ENCODE data around the gene CCDC93.
A peak's percentile ranks its signal among the peaks of the same experiment; 100 is the strongest.

CCDC93 gene

GRCh38 chr2:118051826-118052358 lies 38.0 kb upstream of the CCDC93 start:
- Histone ChIP-seq H4K91ac (ENCODE audit: low read length) (no peak overlapping the region), H3K9ac (ENCODE audit: low read length) (no peak overlapping the region), H3K27ac (ENCODE audit: low read length, poor library complexity, severe bottlenecking) (no peak overlapping the region), H2BK12ac (ENCODE audit: low read length in 2 of 2) (no peak overlapping the region), H2BK15ac (ENCODE audit: low read depth, poor library complexity, severe bottlenecking) (no peak overlapping the region), H3K4ac (ENCODE audit: low read depth in 1 of 2, low read length in 2 of 2) (no peak overlapping the region), H2AK5ac (ENCODE audit: low read length, severe bottlenecking) (no peak overlapping the region), H4K8ac (ENCODE audit: low read length) (no peak overlapping the region), H3K27me3 (ENCODE audit: control insufficient read depth in 1 of 2, insufficient read depth in 1 of 2, low read length in 2 of 2) (peaks cover 3 to 29% of the 10 kb centered on the region in 2 experiments), H3K18ac (ENCODE audit: low read depth in 1 of 2, low read length in 2 of 2) (no peak overlapping the region), H3K4me2 (ENCODE audit: low read length, poor library complexity, severe bottlenecking) (no peak overlapping the region), H2BK5ac (ENCODE audit: low read depth, low read length, poor library complexity, severe bottlenecking) (no peak overlapping the region), H3K4me3 (ENCODE audit: insufficient read depth in 1 of 2, low read depth in 1 of 2, low read length in 2 of 2) (no peak overlapping the region), H2AFZ (ENCODE audit: low read depth, low read length) (no peak overlapping the region), H3K4me1 (ENCODE audit: control insufficient read depth, insufficient read depth, low read depth, low read length) (no peaks in the 10 kb centered on the region), H3K14ac (ENCODE audit: low read length in 2 of 2) (no peak overlapping the region), H3K23ac (ENCODE audit: low read length in 2 of 2) (no peak overlapping the region), H3K9me3 (ENCODE audit: control insufficient read depth, low read length) (no peaks in the 10 kb centered on the region), H2BK120ac (ENCODE audit: low read depth, low read length) (no peak overlapping the region), H3K79me1 (replicated peaks; ENCODE audit: low read length, poor library complexity, severe bottlenecking) (no peaks in the 10 kb centered on the region), H3K36me3 (ENCODE audit: control insufficient read depth in 1 of 2, insufficient read depth in 2 of 2, low read depth in 1 of 2, low read length in 2 of 2) (no peaks in the 10 kb centered on the region)
- DNase-seq = no peak
- 76% methylated on average over 1 of the region's 3 CpGs for WGBS

- H3K18ac ChIP-seq (ENCODE audit: low read depth in 1 of 2, low read length in 2 of 2) = no peak overlapping the region
- no peaks in the 10 kb centered on the region for H3K36me3 ChIP-seq (ENCODE audit: control insufficient read depth in 1 of 2, insufficient read depth in 2 of 2, low read depth in 1 of 2, low read length in 2 of 2)
- no peak overlapping the region for H2AK5ac ChIP-seq (ENCODE audit: low read length, severe bottlenecking)
- H2BK12ac ChIP-seq (ENCODE audit: low read length in 2 of 2) = no peak overlapping the region
- no peak overlapping the region for H2BK15ac ChIP-seq (ENCODE audit: low read depth, poor library complexity, severe bottlenecking)
- WGBS = 100% methylated on average over 1 of the region's 2 CpGs
- no peak overlapping the region for H4K8ac ChIP-seq (ENCODE audit: low read length)
- no peaks in the 10 kb centered on the region for H3K79me1 ChIP-seq (replicated peaks; ENCODE audit: low read length, poor library complexity, severe bottlenecking)
- H2AFZ ChIP-seq (ENCODE audit: low read depth, low read length) = no peak overlapping the region
- no peak overlapping the region for H3K4ac ChIP-seq (ENCODE audit: low read depth in 1 of 2, low read length in 2 of 2)
- H3K9me3 ChIP-seq (ENCODE audit: control insufficient read depth, low read length) = no peaks in the 10 kb centered on the region
- H3K4me2 ChIP-seq (ENCODE audit: low read length, poor library complexity, severe bottlenecking) = no peak overlapping the region
- no peak overlapping the region for H3K27ac ChIP-seq (ENCODE audit: low read length, poor library complexity, severe bottlenecking)
- no peak overlapping the region for H2BK120ac ChIP-seq (ENCODE audit: low read depth, low read length)
- no peaks in the 10 kb centered on the region for H3K4me1 ChIP-seq (ENCODE audit: control insufficient read depth, insufficient read depth, low read depth, low read length)
- H4K91ac ChIP-seq (ENCODE audit: low read length) = no peak overlapping the region
- no peak for DNase-seq
- H3K14ac ChIP-seq (ENCODE audit: low read length in 2 of 2) = no peak overlapping the region
- H3K4me3 ChIP-seq (ENCODE audit: insufficient read depth in 1 of 2, low read depth in 1 of 2, low read length in 2 of 2) = no peak overlapping the region
- H2BK5ac ChIP-seq (ENCODE audit: low read depth, low read length, poor library complexity, severe bottlenecking) = no peak overlapping the region
- no peak overlapping the region for H3K23ac ChIP-seq (ENCODE audit: low read length in 2 of 2)
- H3K9ac ChIP-seq (ENCODE audit: low read length) = no peak overlapping the region
- peaks cover 0 to 29% of the 10 kb centered on the region in 2 experiments for H3K27me3 ChIP-seq (ENCODE audit: control insufficient read depth in 1 of 2, insufficient read depth in 1 of 2, low read length in 2 of 2)
These were observed 37.1 kb upstream of the CCDC93 start for GRCh38 chr2:118050974-118051373.

- DNase-seq = peak; percentile 31
- Histone ChIP-seq H3K36me3 (ENCODE audit: control insufficient read depth in 1 of 2, insufficient read depth in 2 of 2, low read depth in 1 of 2, low read length in 2 of 2) (no peaks in the 10 kb centered on the region), H3K18ac (ENCODE audit: low read depth in 1 of 2, low read length in 2 of 2) (no peak overlapping the region), H2BK5ac (ENCODE audit: low read depth, low read length, poor library complexity, severe bottlenecking) (no peak overlapping the region), H3K4me3 (ENCODE audit: insufficient read depth in 1 of 2, low read depth in 1 of 2, low read length in 2 of 2) (no peak overlapping the region), H2AK5ac (ENCODE audit: low read length, severe bottlenecking) (no peak overlapping the region), H4K91ac (ENCODE audit: low read length) (no peak overlapping the region), H3K4ac (ENCODE audit: low read depth in 1 of 2, low read length in 2 of 2) (no peak overlapping the region), H3K4me1 (ENCODE audit: control insufficient read depth, insufficient read depth, low read depth, low read length) (no peaks in the 10 kb centered on the region), H2BK12ac (ENCODE audit: low read length in 2 of 2) (no peak overlapping the region), H4K8ac (ENCODE audit: low read length) (no peak overlapping the region), H3K27me3 (ENCODE audit: control insufficient read depth in 1 of 2, insufficient read depth in 1 of 2, low read length in 2 of 2) (peaks cover 0 to 29% of the 10 kb centered on the region in 2 experiments), H3K9me3 (ENCODE audit: control insufficient read depth, low read length) (no peaks in the 10 kb centered on the region), H2BK120ac (ENCODE audit: low read depth, low read length) (no peak overlapping the region), H3K27ac (ENCODE audit: low read length, poor library complexity, severe bottlenecking) (no peak overlapping the region), H2AFZ (ENCODE audit: low read depth, low read length) (no peak overlapping the region), H3K4me2 (ENCODE audit: low read length, poor library complexity, severe bottlenecking) (no peak overlapping the region), H3K9ac (ENCODE audit: low read length) (no peak overlapping the region), H3K23ac (ENCODE audit: low read length in 2 of 2) (no peak overlapping the region), H2BK15ac (ENCODE audit: low read depth, poor library complexity, severe bottlenecking) (no peak overlapping the region), H3K14ac (ENCODE audit: low read length in 2 of 2) (no peak overlapping the region), H3K79me1 (replicated peaks; ENCODE audit: low read length, poor library complexity, severe bottlenecking) (no peaks in the 10 kb centered on the region)
- 90% methylated on average over 1 of the region's 3 CpGs for WGBS
These were observed 36.5 kb upstream of the CCDC93 start for GRCh38 chr2:118050386-118050785.

- no peak overlapping the region for H2AFZ ChIP-seq (ENCODE audit: low read depth, low read length)
- H3K79me1 ChIP-seq (replicated peaks; ENCODE audit: low read length, poor library complexity, severe bottlenecking) = no peaks in the 10 kb centered on the region
- no peak overlapping the region for H3K23ac ChIP-seq (ENCODE audit: low read length in 2 of 2)
- no peak overlapping the region for H4K91ac ChIP-seq (ENCODE audit: low read length)
- no peak overlapping the region for H3K27ac ChIP-seq (ENCODE audit: low read length, poor library complexity, severe bottlenecking)
- peak overlapping the region; percentile 14 for H4K8ac ChIP-seq (ENCODE audit: low read length)
- H3K4ac ChIP-seq (ENCODE audit: low read depth in 1 of 2, low read length in 2 of 2) = no peak overlapping the region
- no peak overlapping the region for H3K4me3 ChIP-seq (ENCODE audit: insufficient read depth in 1 of 2, low read depth in 1 of 2, low read length in 2 of 2)
- no peak overlapping the region for H3K4me2 ChIP-seq (ENCODE audit: low read length, poor library complexity, severe bottlenecking)
- H2BK5ac ChIP-seq (ENCODE audit: low read depth, low read length, poor library complexity, severe bottlenecking) = no peak overlapping the region
- peaks cover 0 to 36% of the 10 kb centered on the region in 2 experiments for H3K27me3 ChIP-seq (ENCODE audit: control insufficient read depth in 1 of 2, insufficient read depth in 1 of 2, low read length in 2 of 2)
- no peak overlapping the region for H3K9ac ChIP-seq (ENCODE audit: low read length)
- no peaks in the 10 kb centered on the region for H3K9me3 ChIP-seq (ENCODE audit: control insufficient read depth, low read length)
- H2BK15ac ChIP-seq (ENCODE audit: low read depth, poor library complexity, severe bottlenecking) = no peak overlapping the region
- no peak overlapping the region for H2BK120ac ChIP-seq (ENCODE audit: low read depth, low read length)
- no peak overlapping the region for H3K18ac ChIP-seq (ENCODE audit: low read depth in 1 of 2, low read length in 2 of 2)
- no peak overlapping the region for H2AK5ac ChIP-seq (ENCODE audit: low read length, severe bottlenecking)
- DNase-seq = no peak
- H3K36me3 ChIP-seq (ENCODE audit: control insufficient read depth in 1 of 2, insufficient read depth in 2 of 2, low read depth in 1 of 2, low read length in 2 of 2) = no peaks in the 10 kb centered on the region
- peak overlapping the region in 1 of 2 experiments; percentile 75 for H2BK12ac ChIP-seq (ENCODE audit: low read length in 2 of 2)
- H3K14ac ChIP-seq (ENCODE audit: low read length in 2 of 2) = no peak overlapping the region
- no peaks in the 10 kb centered on the region for H3K4me1 ChIP-seq (ENCODE audit: control insufficient read depth, insufficient read depth, low read depth, low read length)
These were observed 35.9 kb upstream of the CCDC93 start for GRCh38 chr2:118049816-118050140.

Data from mesenchymal stem cell (in vitro differentiated cells and primary cell).